Measurements from ENCODE around the gene POU6F2.

- TF ChIP-seq POLR2A (IDR thresholded peaks at IDR 0.05), result no peak
- no peak for TF ChIP-seq CTCF (IDR thresholded peaks at IDR 0.05)
- TF ChIP-seq POLR2AphosphoS5 (IDR thresholded peaks at IDR 0.05), result no peak
- no peak for TF ChIP-seq EP300 (IDR thresholded peaks at IDR 0.05)
Observed at GRCh38 chr7:39183796-39184195, 206.1 kb downstream of the POU6F2 start.
